HG03442 (cell line): ENCODE results near the gene GALNT14.

Source experiments
- ATAC-seq: cut with Tn5 transposase; IDR thresholded peaks from one replicate; pipeline ENCODE4 v1.9.1; 2021; ENCODE audit warnings: mild to moderate bottlenecking, moderate library complexity; ENCODE audit not compliant: unreplicated experiment

GALNT14 gene

DNA sequence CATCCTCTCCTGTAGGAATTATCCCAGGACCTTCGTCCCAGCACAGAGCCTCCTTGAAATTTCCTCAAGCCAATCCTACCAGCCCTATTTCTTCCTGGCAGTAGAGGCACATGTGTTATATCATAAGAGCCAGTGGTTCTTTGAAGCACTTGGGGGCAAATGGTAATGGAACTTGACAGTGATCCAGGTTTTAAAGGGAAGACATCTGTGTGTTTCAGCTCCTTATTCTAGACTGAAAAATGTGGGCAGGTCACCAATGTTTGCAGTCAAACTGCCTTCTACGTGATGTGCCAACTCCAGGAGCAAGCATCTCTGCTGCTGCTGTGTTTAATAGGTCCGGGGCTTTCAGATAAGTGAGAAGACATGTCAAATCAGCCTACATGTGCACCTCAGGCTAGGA lies 157.1 kb downstream of the GALNT14 start:
- ATAC-seq: no peak

- ATAC-seq: no peak
Observed at GRCh38 chr2:30979822-30980245, 158.4 kb downstream of the GALNT14 start.

- ATAC-seq: no peak
Observed at GRCh38 chr2:30978854-30979253, 159.4 kb downstream of the GALNT14 start.

DNA sequence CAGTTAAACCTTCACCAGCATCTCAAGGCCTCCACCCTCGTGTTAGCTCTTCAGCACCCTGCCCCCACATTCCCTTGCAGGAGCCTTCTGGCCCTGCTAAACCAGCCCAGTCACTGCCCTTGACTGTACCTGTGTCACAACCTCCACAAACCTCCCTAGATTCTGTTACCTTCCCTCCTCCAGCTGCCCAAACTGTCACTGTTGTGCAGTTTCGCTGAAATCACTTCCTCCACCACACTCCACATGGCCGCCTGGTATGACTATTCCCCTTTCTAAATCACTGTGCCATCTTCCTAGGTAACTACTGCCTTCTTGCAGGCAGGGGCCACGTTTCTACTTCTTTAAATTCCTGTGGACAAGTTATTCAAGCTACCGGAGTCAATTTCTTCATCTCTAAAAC lies 160.2 kb downstream of the GALNT14 start:
- no peak for ATAC-seq

- ATAC-seq: no peak
Observed at GRCh38 chr2:30975156-30975555, 163.1 kb downstream of the GALNT14 start.

DNA sequence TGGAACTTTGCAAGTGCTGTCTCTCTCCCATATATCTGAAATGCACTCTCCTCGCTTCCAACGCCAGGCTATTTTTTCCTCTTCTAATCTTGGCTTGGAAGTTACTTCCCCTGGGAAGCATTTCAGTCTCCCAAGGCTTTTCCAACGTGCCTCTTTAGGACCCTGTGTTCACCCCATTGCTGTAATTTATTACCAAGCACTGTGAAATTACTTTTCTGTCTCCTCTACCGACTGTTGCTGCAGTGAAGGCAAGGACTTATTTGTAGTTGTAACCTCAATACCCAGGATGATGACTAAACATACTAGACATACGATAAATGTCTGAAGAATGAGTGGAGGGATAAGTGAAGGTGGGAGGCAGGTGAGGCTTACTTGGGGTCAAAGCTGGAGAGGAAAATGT lies 163.7 kb downstream of the GALNT14 start:
- ATAC-seq: no peak

DNA sequence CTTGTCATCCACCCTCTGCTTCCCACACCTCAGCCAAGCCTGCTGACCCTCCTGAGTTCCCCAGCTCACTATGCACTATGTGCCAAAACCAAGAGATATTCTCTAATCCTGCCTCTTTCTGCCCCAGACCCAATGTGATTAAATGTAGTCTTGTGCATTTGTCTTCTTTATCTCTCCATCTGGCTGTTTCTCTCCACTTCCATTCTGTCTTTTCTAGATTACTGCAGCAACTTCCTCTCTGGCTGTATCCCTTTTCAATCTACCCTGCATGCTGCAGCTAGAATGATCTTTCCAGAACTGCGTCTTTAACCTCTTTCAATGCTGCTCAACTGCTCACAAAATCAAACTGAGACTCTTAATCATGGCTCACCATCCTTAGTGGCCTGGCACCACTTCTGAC lies 164.1 kb downstream of the GALNT14 start:
- ATAC-seq: no peak

GRCh38 chr2:30971231-30972025 lies 166.8 kb downstream of the GALNT14 start:
- no peak for ATAC-seq

DNA sequence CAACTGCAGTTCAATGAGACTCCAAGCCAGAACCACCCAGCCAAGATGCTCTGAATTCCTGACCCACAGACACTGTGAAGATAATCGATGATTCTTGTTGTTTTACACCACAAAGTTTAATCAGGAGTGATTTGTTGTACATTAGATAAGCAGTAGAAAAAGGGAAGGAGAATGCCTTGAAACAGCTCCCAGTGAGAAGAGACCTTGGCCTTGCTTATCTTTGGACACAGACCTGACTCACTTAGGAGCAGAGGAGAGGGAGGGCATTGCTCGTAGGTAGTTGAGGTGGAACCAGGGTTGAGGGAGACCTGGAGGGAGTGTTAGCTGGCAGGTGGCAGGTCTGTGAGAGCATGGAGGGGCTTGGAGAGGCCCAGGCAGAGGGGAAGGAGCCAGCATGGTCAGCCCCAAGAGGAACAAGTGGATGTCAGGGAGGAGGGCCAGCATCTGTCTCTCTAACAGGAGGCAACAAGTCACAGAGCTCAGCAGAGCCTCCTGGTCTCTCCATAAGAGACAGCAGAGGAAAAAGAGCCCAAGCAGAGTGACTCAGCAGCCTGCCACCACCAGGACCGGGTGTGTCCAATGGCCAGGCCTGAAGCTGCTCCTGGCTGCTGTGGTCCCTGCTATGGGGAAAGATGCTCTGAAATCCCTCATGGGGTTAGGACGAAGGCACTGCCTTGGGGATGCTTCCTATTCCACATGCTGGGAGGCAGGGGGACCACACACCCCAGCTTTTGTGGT lies 169.4 kb downstream of the GALNT14 start:
- no peak for ATAC-seq

DNA sequence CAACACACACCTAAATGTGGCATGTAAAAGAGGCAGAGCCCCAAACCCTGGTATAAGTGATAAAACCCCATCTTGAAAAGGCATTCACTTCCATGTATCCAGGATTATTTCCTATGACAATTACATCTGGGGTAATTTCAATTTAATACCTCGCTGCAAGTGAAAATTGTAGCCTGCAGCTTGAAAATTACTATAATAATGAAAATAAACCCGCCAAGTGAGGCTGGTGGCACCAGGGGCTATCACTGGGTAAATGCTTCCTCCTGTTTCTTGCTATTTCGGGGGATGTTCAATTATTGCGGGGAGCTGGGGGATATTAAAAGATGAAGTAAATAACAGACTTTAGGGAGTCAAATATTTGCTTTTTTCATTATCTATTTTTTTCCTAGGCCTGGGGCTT lies 171.5 kb downstream of the GALNT14 start:
- no peak for ATAC-seq

- no peak for ATAC-seq
Observed at GRCh38 chr2:30965022-30965531, 173.2 kb downstream of the GALNT14 start.

DNA sequence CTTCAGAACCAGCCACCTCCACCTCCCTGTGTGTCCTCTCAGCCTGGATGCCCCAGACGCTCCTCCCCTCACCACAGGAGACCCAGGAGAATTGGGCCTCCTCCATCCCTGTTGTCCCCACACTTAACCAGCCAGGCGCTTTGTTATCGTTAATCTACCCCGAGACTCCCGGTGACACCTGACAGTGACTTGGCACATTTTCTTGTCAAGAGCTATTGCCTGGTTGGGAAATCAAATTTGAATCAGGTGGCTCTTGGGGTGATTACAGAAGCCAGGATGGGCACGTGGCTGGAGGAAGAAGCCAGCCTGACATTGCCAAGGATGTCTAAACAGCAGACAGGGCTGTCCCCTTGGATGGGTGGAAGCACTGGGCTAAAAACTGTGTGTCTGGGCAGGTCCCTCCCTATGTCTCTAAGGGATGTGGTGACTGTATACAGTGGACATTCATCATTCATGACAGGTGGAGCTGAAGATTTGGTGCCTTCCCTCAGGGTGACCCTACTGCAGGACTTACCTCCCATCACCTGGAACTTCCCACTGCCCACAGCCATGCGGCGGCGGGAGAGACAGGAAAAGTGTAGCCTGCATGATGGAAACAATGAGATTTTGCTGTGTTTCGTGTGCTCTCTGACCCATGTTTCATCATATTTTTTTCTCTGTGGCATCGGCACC lies 173.8 kb downstream of the GALNT14 start:
- ATAC-seq: no peak

DNA sequence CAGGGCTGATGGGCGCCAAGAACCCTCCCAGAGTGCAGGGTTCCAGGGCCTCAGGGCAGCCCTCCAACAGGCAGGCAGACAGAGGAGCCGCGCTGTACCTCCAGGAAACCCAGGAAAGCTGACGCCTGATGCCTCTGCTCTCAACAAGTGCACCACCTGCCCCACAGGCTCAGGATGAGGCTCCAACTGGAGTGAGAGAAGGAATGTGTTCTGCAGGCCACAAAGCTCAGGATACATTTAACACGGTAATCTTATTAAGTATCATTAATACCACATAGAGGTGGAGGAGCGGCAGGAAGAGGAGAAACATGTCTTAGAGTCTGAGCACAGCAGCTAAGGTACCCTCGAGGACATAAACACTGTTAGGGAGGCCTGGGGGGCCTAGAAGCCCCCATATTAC lies 175.1 kb downstream of the GALNT14 start:
- no peak for ATAC-seq

- no peak for ATAC-seq
Observed at GRCh38 chr2:30960213-30960612, 178.0 kb downstream of the GALNT14 start.

DNA sequence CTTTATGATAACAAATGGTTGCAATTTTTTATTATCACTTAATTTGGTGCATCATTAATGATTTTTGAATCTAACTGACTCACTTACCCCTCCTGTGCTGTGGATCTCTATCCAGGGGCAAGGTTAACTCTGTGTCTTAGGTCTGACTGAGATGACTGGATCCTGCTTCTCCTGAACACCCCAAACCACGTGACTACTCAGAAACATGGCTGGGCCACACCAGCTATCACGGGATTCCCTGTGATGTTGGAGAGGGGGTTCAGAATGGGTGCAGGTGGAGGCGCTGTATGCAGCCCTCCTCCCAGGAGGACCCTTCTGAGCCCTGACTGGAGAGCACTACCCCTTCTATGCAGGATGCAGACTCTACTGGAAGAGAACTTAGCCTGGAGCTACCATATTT lies 178.6 kb downstream of the GALNT14 start:
- no peak for ATAC-seq

GRCh38 chr2:30958918-30959265 lies 179.3 kb downstream of the GALNT14 start:
- no peak for ATAC-seq

- ATAC-seq: no peak
Observed at GRCh38 chr2:30958193-30958917, 179.9 kb downstream of the GALNT14 start.

- ATAC-seq: no peak
Observed at GRCh38 chr2:30957591-30957990, 180.6 kb downstream of the GALNT14 start.

DNA sequence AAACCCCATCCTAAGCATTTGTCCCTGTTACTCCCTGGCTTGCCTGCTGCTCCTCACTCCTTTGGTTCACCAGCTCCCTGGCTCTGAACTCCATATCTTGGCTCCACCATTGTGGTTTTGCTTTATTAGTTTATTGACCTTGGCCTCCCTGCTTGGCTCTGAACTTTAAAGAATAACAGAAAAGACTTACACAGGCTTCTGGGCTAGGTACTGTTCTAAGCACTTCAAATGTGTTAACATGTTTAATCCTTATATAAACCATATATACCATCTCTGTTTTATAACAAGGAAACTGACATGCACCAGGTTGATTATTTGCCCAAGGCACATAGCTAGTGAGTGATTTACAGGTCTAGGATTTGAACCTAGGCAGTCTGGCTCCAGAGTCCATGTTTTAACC lies 181.2 kb downstream of the GALNT14 start:
- no peak for ATAC-seq

- no peak for ATAC-seq
Observed at GRCh38 chr2:30955516-30956132, 182.6 kb downstream of the GALNT14 start.

- ATAC-seq: no peak
Observed at GRCh38 chr2:30950339-30950738, 187.9 kb downstream of the GALNT14 start.
